ENCODE results near the gene MED8. TPM values are rescaled to one million over a fixed set of nuclear protein-coding genes. Genes with fewer than 3 reads are reported as not detected.
"Not testable (repeated sequence)": the region's sequence is repeated elsewhere in the genome, so short reads cannot be mapped to it uniquely, and the experiment has no call there.

MED8 gene
- total RNA-seq, 1 donor from 2014 or later = 54.5 TPM

- Histone ChIP-seq H4K20me1 (ENCODE audit: insufficient read depth, low read length) (no peaks in the 10 kb centered on the region), H3K79me2 (ENCODE audit: insufficient read depth, low read length) (peaks cover 20% of the 10 kb centered on the region), H3K27ac (ENCODE audit: low read depth, low read length) (peak overlapping the region; percentile 78), H3K27me3 (ENCODE audit: insufficient read depth, low read length) (no peaks in the 10 kb centered on the region), H3K9ac (ENCODE audit: low read length) (peak overlapping the region; percentile 13), H2AFZ (ENCODE audit: low read depth, low read length) (no peak overlapping the region), H3K4me1 (ENCODE audit: insufficient read depth, low read length) (peaks cover 27% of the 10 kb centered on the region), H3K4me3 (ENCODE audit: insufficient read depth, low read depth, low read length) (no peak overlapping the region), H3K36me3 (ENCODE audit: insufficient read depth, low read length) (no peaks in the 10 kb centered on the region), H3K9me3 (ENCODE audit: insufficient read depth, low read depth, low read length) (no peaks in the 10 kb centered on the region), H3K4me2 (ENCODE audit: low read length) (peak overlapping the region; percentile 56)
- TF ChIP-seq, protein P1, sequence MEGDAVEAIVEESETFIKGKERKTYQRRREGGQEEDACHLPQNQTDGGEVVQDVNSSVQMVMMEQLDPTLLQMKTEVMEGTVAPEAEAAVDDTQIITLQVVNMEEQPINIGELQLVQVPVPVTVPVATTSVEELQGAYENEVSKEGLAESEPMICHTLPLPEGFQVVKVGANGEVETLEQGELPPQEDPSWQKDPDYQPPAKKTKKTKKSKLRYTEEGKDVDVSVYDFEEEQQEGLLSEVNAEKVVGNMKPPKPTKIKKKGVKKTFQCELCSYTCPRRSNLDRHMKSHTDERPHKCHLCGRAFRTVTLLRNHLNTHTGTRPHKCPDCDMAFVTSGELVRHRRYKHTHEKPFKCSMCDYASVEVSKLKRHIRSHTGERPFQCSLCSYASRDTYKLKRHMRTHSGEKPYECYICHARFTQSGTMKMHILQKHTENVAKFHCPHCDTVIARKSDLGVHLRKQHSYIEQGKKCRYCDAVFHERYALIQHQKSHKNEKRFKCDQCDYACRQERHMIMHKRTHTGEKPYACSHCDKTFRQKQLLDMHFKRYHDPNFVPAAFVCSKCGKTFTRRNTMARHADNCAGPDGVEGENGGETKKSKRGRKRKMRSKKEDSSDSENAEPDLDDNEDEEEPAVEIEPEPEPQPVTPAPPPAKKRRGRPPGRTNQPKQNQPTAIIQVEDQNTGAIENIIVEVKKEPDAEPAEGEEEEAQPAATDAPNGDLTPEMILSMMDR (IDR thresholded peaks at IDR 0.05; ENCODE audit: insufficient read depth, low read depth, low read length) = no peak
- TF ChIP-seq EZH2 (IDR thresholded peaks at IDR 0.05; ENCODE audit: insufficient read depth, low read length) = no peak
- Mint-ChIP-seq H3K4me3 (ENCODE audit: unreplicated experiment) (no peak overlapping the region), H3K27ac (ENCODE audit: unreplicated experiment) (no peak overlapping the region), H3K9me3 (ENCODE audit: unreplicated experiment) (no peaks in the 10 kb centered on the region), H3K27me3 (ENCODE audit: low read depth, unreplicated experiment) (no peaks in the 10 kb centered on the region), H3K4me1 (ENCODE audit: low read depth, unreplicated experiment) (peaks cover 6% of the 10 kb centered on the region), H3K36me3 (ENCODE audit: low read depth, unreplicated experiment) (peaks cover 2% of the 10 kb centered on the region)
- DNase-seq (ENCODE audit: low read depth) (no peak), FAIRE-seq (no peak)
Observed at GRCh38 chr1:43372172-43372571, 17.4 kb downstream of the MED8 start.

DNA sequence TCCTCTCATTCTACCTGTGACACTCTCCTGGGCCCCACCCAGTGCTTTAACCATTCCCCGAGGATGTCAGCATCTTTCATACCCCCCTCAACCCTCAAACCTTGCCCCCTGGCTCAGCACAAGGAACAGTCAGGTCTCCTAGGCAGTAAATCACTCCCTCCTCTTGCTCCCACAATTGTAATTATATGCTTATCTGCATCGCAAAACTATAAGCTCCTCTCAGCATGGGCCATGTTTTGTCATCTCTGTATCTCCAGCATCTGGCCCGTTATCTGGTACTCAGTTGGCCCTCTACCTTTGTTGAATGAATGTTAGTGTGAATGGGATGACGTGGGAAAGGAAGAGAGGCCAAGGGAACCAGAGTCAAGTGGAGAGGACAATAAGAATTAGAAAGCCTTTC lies 19.0 kb downstream of the MED8 start:
- FAIRE-seq = no peak
- Histone ChIP-seq H3K27ac (ENCODE audit: low read depth, low read length) (no peak overlapping the region), H3K4me1 (ENCODE audit: insufficient read depth, low read length) (peaks cover 43% of the 10 kb centered on the region), H3K4me3 (ENCODE audit: insufficient read depth, low read depth, low read length) (no peak overlapping the region), H3K79me2 (ENCODE audit: insufficient read depth, low read length) (peaks cover 36% of the 10 kb centered on the region), H3K36me3 (ENCODE audit: insufficient read depth, low read length) (no peaks in the 10 kb centered on the region), H2AFZ (ENCODE audit: low read depth, low read length) (no peak overlapping the region), H3K9me3 (ENCODE audit: insufficient read depth, low read depth, low read length) (no peaks in the 10 kb centered on the region), H3K9ac (ENCODE audit: low read length) (no peak overlapping the region), H3K4me2 (ENCODE audit: low read length) (no peak overlapping the region), H4K20me1 (ENCODE audit: insufficient read depth, low read length) (peaks cover 12% of the 10 kb centered on the region), H3K27me3 (ENCODE audit: insufficient read depth, low read length) (no peaks in the 10 kb centered on the region)
- Mint-ChIP-seq H3K27me3 (ENCODE audit: low read depth, unreplicated experiment) (no peaks in the 10 kb centered on the region), H3K4me3 (ENCODE audit: unreplicated experiment) (no peak overlapping the region), H3K36me3 (ENCODE audit: low read depth, unreplicated experiment) (peaks cover 3% of the 10 kb centered on the region), H3K9me3 (ENCODE audit: unreplicated experiment) (no peaks in the 10 kb centered on the region), H3K4me1 (ENCODE audit: low read depth, unreplicated experiment) (peaks cover 15% of the 10 kb centered on the region), H3K27ac (ENCODE audit: unreplicated experiment) (no peak overlapping the region)
- TF ChIP-seq, protein P1 (IDR thresholded peaks at IDR 0.05; ENCODE audit: insufficient read depth, low read depth, low read length) = no peak
- no peak for TF ChIP-seq EZH2 (IDR thresholded peaks at IDR 0.05; ENCODE audit: insufficient read depth, low read length)
- DNase-seq (ENCODE audit: low read depth) = no peak

GRCh38 chr1:43369779-43370178 lies 19.8 kb downstream of the MED8 start:
- not testable (repeated sequence) for H3K27ac Mint-ChIP-seq (ENCODE audit: unreplicated experiment); H3K36me3 Mint-ChIP-seq (ENCODE audit: low read depth, unreplicated experiment); H3K27me3 ChIP-seq (ENCODE audit: insufficient read depth, low read length); H3K4me2 ChIP-seq (ENCODE audit: low read length); H3K9ac ChIP-seq (ENCODE audit: low read length); FAIRE-seq; H2AFZ ChIP-seq (ENCODE audit: low read depth, low read length); H3K4me3 ChIP-seq (ENCODE audit: insufficient read depth, low read depth, low read length); H3K9me3 Mint-ChIP-seq (ENCODE audit: unreplicated experiment); H3K36me3 ChIP-seq (ENCODE audit: insufficient read depth, low read length); H3K9me3 ChIP-seq (ENCODE audit: insufficient read depth, low read depth, low read length); H3K27ac ChIP-seq (ENCODE audit: low read depth, low read length); DNase-seq (ENCODE audit: low read depth); H3K27me3 Mint-ChIP-seq (ENCODE audit: low read depth, unreplicated experiment)
- peaks cover 20% of the 10 kb centered on the region for H4K20me1 ChIP-seq (ENCODE audit: insufficient read depth, low read length)
- H3K79me2 ChIP-seq (ENCODE audit: insufficient read depth, low read length) = peaks cover 44% of the 10 kb centered on the region
- Mint-ChIP-seq H3K4me1 (ENCODE audit: low read depth, unreplicated experiment) (peaks cover 19% of the 10 kb centered on the region), H3K4me3 (ENCODE audit: unreplicated experiment) (peak overlapping the region; percentile 65)
- peaks cover 44% of the 10 kb centered on the region for H3K4me1 ChIP-seq (ENCODE audit: insufficient read depth, low read length)

Measured in astrocyte (in vitro differentiated cells and primary cell).